ENCODE data around the gene TMEM132C. TPM values are rescaled to one million over a fixed set of nuclear protein-coding genes. Genes with fewer than 3 reads are reported as not detected.

Gene TMEM132C
- total and polyA plus RNA-seq, 2 of the 13 experiments (the other 11 are each of a cell fraction or from before 2014, with no cell fraction given): not detected

DNA sequence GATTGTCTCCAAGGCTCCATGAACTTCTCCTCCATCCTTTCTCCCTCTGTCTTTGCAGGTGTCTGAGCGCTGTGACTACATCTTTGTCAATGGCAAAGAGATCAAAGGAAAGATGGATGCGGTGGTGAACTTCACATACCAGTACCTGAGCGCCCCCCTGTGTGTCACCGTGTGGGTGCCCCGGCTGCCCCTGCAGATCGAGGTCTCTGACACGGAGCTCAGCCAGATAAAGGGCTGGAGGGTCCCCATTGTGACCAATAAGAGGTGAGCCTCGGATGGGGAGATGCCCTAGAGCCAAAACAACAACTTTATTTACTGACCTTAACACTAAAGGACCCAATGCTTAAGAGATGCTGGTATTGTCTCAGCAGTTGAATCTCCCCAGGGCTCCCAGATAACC is 426.8 kb downstream of the TMEM132C start (continued):
- TF ChIP-seq, protein P1, sequence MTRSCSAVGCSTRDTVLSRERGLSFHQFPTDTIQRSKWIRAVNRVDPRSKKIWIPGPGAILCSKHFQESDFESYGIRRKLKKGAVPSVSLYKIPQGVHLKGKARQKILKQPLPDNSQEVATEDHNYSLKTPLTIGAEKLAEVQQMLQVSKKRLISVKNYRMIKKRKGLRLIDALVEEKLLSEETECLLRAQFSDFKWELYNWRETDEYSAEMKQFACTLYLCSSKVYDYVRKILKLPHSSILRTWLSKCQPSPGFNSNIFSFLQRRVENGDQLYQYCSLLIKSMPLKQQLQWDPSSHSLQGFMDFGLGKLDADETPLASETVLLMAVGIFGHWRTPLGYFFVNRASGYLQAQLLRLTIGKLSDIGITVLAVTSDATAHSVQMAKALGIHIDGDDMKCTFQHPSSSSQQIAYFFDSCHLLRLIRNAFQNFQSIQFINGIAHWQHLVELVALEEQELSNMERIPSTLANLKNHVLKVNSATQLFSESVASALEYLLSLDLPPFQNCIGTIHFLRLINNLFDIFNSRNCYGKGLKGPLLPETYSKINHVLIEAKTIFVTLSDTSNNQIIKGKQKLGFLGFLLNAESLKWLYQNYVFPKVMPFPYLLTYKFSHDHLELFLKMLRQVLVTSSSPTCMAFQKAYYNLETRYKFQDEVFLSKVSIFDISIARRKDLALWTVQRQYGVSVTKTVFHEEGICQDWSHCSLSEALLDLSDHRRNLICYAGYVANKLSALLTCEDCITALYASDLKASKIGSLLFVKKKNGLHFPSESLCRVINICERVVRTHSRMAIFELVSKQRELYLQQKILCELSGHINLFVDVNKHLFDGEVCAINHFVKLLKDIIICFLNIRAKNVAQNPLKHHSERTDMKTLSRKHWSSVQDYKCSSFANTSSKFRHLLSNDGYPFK (CRISPR knock-in tag; IDR thresholded peaks at IDR 0.05; ENCODE audit: borderline replicate concordance): no peak
- TF ChIP-seq MEIS2 (CRISPR knock-in tag; IDR thresholded peaks at IDR 0.05) (no peak), HOXA5 (CRISPR knock-in tag; IDR thresholded peaks at IDR 0.05) (no peak), ZNF598 (CRISPR knock-in tag; IDR thresholded peaks at IDR 0.05; ENCODE audit: borderline replicate concordance) (no peak), DPF2 (CRISPR knock-in tag; IDR thresholded peaks at IDR 0.05; ENCODE audit: borderline replicate concordance, low read depth) (no peak), KAT8 (CRISPR knock-in tag; IDR thresholded peaks at IDR 0.05) (no peak)
- TF ChIP-seq, protein P2, sequence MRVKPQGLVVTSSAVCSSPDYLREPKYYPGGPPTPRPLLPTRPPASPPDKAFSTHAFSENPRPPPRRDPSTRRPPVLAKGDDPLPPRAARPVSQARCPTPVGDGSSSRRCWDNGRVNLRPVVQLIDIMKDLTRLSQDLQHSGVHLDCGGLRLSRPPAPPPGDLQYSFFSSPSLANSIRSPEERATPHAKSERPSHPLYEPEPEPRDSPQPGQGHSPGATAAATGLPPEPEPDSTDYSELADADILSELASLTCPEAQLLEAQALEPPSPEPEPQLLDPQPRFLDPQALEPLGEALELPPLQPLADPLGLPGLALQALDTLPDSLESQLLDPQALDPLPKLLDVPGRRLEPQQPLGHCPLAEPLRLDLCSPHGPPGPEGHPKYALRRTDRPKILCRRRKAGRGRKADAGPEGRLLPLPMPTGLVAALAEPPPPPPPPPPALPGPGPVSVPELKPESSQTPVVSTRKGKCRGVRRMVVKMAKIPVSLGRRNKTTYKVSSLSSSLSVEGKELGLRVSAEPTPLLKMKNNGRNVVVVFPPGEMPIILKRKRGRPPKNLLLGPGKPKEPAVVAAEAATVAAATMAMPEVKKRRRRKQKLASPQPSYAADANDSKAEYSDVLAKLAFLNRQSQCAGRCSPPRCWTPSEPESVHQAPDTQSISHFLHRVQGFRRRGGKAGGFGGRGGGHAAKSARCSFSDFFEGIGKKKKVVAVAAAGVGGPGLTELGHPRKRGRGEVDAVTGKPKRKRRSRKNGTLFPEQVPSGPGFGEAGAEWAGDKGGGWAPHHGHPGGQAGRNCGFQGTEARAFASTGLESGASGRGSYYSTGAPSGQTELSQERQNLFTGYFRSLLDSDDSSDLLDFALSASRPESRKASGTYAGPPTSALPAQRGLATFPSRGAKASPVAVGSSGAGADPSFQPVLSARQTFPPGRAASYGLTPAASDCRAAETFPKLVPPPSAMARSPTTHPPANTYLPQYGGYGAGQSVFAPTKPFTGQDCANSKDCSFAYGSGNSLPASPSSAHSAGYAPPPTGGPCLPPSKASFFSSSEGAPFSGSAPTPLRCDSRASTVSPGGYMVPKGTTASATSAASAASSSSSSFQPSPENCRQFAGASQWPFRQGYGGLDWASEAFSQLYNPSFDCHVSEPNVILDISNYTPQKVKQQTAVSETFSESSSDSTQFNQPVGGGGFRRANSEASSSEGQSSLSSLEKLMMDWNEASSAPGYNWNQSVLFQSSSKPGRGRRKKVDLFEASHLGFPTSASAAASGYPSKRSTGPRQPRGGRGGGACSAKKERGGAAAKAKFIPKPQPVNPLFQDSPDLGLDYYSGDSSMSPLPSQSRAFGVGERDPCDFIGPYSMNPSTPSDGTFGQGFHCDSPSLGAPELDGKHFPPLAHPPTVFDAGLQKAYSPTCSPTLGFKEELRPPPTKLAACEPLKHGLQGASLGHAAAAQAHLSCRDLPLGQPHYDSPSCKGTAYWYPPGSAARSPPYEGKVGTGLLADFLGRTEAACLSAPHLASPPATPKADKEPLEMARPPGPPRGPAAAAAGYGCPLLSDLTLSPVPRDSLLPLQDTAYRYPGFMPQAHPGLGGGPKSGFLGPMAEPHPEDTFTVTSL (CRISPR knock-in tag; IDR thresholded peaks at IDR 0.05; ENCODE audit: borderline replicate concordance): no peak
